NOMO-1 treated with DMSO at 0.1 percent for 48 hours (cell line): ENCODE measurements around the gene PGP.

Source experiments
- DNase-seq: peaks from one replicate; lab custom pipeline; 2025; ENCODE audit not compliant: unreplicated experiment; lab: John Stamatoyannopoulos, UW

PGP gene

GRCh38 chr16:2237493-2238149 is 23.0 kb upstream of the PGP start:
- DNase-seq: no peak

- no peak for DNase-seq
Observed at GRCh38 chr16:2237102-2237482, 22.5 kb upstream of the PGP start.

GRCh38 chr16:2236337-2237101 is 21.9 kb upstream of the PGP start, which contains the start of gene DNASE1L2:
Gene DNASE1L2, plus strand, starts transcription at chr16:2236444. Its CDS starts 373 bp downstream, at chr16:2236817.
- no peak for DNase-seq

GRCh38 chr16:2235695-2236336 is 21.2 kb upstream of the PGP start:
- no peak for DNase-seq

- no peak for DNase-seq
Observed at GRCh38 chr16:2235234-2235651, 20.6 kb upstream of the PGP start.

GRCh38 chr16:2234813-2235170 is 20.2 kb upstream of the PGP start:
- DNase-seq: no peak

- DNase-seq: no peak
Observed at GRCh38 chr16:2233872-2234812, 19.5 kb upstream of the PGP start.

- DNase-seq: no peak
Observed at GRCh38 chr16:2233046-2233775, 18.6 kb upstream of the PGP start.

- no peak for DNase-seq
Observed at GRCh38 chr16:2232094-2232990, 17.7 kb upstream of the PGP start.

- DNase-seq: no peak
Observed at GRCh38 chr16:2231016-2231931, 16.6 kb upstream of the PGP start.

GRCh38 chr16:2230376-2230775 is 15.7 kb upstream of the PGP start:
- no peak for DNase-seq

GRCh38 chr16:2229632-2230250 is 15.1 kb upstream of the PGP start:
- DNase-seq: no peak

GRCh38 chr16:2229091-2229490 is 14.5 kb upstream of the PGP start:
- no peak for DNase-seq

GRCh38 chr16:2228161-2228824 is 13.7 kb upstream of the PGP start:
- no peak for DNase-seq

GRCh38 chr16:2226918-2227317 is 12.3 kb upstream of the PGP start:
- DNase-seq: no peak

- DNase-seq: no peak
Observed at GRCh38 chr16:2226245-2226793, 11.7 kb upstream of the PGP start.

- DNase-seq: peak; percentile 42
Observed at GRCh38 chr16:2223942-2224486, 9.4 kb upstream of the PGP start.
